HEK293 (cell line): Measurements from ENCODE around the gene MAP2K6.

Experiments used
- ATF2 ChIP-seq: fragments of 450-650 bp; formaldehyde crosslinking; IDR thresholded peaks from 2 replicates; pipeline ENCODE4 v1.5.1; 2016; ENCODE audit warnings: missing biosample characterization, missing genetic modification characterization, low read depth
- CTCF ChIP-seq: fragments of 450-650 bp; formaldehyde crosslinking; IDR thresholded peaks from 2 replicates; pipeline ENCODE4 v1.5.1; 2016; ENCODE audit warnings: missing biosample characterization, missing genetic modification characterization
- KLF17 ChIP-seq: fragments of 450-650 bp; formaldehyde crosslinking; IDR thresholded peaks from 2 replicates; pipeline ENCODE4 v1.5.1; 2016; ENCODE audit warnings: missing biosample characterization, missing genetic modification characterization
- TSHZ1 ChIP-seq: fragments of 450-650 bp; formaldehyde crosslinking; IDR thresholded peaks from 2 replicates; pipeline ENCODE4 v1.5.1; 2016; ENCODE audit warnings: missing biosample characterization, missing genetic modification characterization, borderline replicate concordance
- YY1 ChIP-seq: fragments of 450-650 bp; formaldehyde crosslinking; IDR thresholded peaks from 2 replicates; pipeline ENCODE4 v1.5.1; 2018; ENCODE audit warnings: missing biosample characterization, missing genetic modification characterization
- ZNF341 ChIP-seq: fragments of 450-650 bp; formaldehyde crosslinking; IDR thresholded peaks from 2 replicates; pipeline ENCODE4; 2016; ENCODE audit warnings: low read depth, missing biosample characterization, missing genetic modification characterization
- ZNF416 ChIP-seq: fragments of 450-650 bp; formaldehyde crosslinking; IDR thresholded peaks from 2 replicates; pipeline ENCODE4 v1.5.1; 2016; ENCODE audit warnings: missing biosample characterization, missing genetic modification characterization
- ZNF580 ChIP-seq: fragments of 450-650 bp; formaldehyde crosslinking; IDR thresholded peaks from 2 replicates; pipeline ENCODE4 v1.5.1; 2016; ENCODE audit warnings: missing biosample characterization, missing genetic modification characterization
- ZSCAN18 ChIP-seq: fragments of 450-650 bp; formaldehyde crosslinking; IDR thresholded peaks from 2 replicates; pipeline ENCODE4 v1.5.1; 2016; ENCODE audit warnings: missing biosample characterization, missing genetic modification characterization

- TF ChIP-seq ZNF416 (tag by site-specific recombination): no peak
- no peak for TF ChIP-seq ZNF580 (tag by site-specific recombination)
- no peak for TF ChIP-seq KLF17 (tag by site-specific recombination)
- no peak for TF ChIP-seq ZNF341 (tag by site-specific recombination)
- no peak for TF ChIP-seq ATF2 (tag by site-specific recombination)
- TF ChIP-seq TSHZ1 (tag by site-specific recombination): no peak
- no peak for TF ChIP-seq ZSCAN18 (tag by site-specific recombination)
- TF ChIP-seq CTCF: no peak
- no peak for TF ChIP-seq YY1 (tag by site-specific recombination)
These were observed 11.5 kb downstream of the MAP2K6 start for GRCh38 chr17:69425978-69426377.
